ENCODE results near the gene CARS2.

The CARS2 gene

DNA sequence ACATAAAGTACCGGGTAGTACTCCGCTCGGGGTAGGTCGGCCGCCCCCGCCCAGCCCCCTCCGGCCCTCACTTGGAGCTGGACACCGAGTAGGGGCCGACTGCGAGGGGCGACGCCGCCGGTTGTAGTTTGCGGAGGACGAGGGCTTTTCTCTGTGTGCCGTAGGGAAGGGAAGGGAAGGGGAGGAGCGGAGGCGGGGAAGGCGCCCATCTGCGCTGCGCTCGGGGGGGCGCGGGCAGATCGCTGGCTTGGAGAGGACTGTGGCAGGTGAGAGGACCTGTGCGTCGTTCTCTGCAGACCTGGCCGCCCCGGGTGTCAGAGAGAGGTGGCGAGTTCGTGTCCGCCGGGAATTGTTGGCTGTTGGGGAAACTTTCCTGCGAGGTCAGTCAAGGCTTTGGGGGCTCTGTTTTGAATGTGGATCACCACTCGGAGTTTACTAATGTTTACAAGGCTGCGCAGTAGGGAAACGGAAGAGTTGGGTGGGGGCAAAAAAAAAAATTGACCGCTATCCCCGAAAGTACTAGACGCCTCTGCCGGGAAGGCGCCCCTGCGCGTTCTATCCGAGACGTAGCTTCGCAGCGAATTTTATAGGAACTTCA is 9.0 kb upstream of the CARS2 start:
- ATAC-seq: peak; percentile 7
- TF ChIP-seq PATZ1 (CRISPR knock-in tag; IDR thresholded peaks at IDR 0.05; ENCODE audit: borderline replicate concordance): peak; percentile 93
- 0 out of 2 replicates have a peak, but pooled peaks have one; percentile 54 for TF ChIP-seq TOX (CRISPR knock-in tag; IDR thresholded peaks at IDR 0.05; ENCODE audit: borderline replicate concordance)
- TF ChIP-seq, protein P1, sequence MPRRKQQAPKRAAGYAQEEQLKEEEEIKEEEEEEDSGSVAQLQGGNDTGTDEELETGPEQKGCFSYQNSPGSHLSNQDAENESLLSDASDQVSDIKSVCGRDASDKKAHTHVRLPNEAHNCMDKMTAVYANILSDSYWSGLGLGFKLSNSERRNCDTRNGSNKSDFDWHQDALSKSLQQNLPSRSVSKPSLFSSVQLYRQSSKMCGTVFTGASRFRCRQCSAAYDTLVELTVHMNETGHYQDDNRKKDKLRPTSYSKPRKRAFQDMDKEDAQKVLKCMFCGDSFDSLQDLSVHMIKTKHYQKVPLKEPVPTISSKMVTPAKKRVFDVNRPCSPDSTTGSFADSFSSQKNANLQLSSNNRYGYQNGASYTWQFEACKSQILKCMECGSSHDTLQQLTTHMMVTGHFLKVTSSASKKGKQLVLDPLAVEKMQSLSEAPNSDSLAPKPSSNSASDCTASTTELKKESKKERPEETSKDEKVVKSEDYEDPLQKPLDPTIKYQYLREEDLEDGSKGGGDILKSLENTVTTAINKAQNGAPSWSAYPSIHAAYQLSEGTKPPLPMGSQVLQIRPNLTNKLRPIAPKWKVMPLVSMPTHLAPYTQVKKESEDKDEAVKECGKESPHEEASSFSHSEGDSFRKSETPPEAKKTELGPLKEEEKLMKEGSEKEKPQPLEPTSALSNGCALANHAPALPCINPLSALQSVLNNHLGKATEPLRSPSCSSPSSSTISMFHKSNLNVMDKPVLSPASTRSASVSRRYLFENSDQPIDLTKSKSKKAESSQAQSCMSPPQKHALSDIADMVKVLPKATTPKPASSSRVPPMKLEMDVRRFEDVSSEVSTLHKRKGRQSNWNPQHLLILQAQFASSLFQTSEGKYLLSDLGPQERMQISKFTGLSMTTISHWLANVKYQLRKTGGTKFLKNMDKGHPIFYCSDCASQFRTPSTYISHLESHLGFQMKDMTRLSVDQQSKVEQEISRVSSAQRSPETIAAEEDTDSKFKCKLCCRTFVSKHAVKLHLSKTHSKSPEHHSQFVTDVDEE (CRISPR knock-in tag; IDR thresholded peaks at IDR 0.05): no peak
- TF ChIP-seq ZFP30 (CRISPR knock-in tag; IDR thresholded peaks at IDR 0.05): no peak
- no peak for TF ChIP-seq ZNF70 (CRISPR knock-in tag; IDR thresholded peaks at IDR 0.05)
- TF ChIP-seq GLIS3 (CRISPR knock-in tag; IDR thresholded peaks at IDR 0.05): no peak
- TF ChIP-seq RARB (CRISPR knock-in tag; IDR thresholded peaks at IDR 0.05): 0 out of 2 replicates have a peak, but pooled peaks have one; percentile 60
- no peak for TF ChIP-seq ISL1 (CRISPR knock-in tag; IDR thresholded peaks at IDR 0.05)
- no peak for TF ChIP-seq ESRRG (CRISPR knock-in tag; IDR thresholded peaks at IDR 0.05)
- TF ChIP-seq ZFP3 (CRISPR knock-in tag; IDR thresholded peaks at IDR 0.05): no peak
- no peak for TF ChIP-seq OSR1 (CRISPR knock-in tag; IDR thresholded peaks at IDR 0.05)
- TF ChIP-seq ZNF8 (CRISPR knock-in tag; IDR thresholded peaks at IDR 0.05): no peak

DNA sequence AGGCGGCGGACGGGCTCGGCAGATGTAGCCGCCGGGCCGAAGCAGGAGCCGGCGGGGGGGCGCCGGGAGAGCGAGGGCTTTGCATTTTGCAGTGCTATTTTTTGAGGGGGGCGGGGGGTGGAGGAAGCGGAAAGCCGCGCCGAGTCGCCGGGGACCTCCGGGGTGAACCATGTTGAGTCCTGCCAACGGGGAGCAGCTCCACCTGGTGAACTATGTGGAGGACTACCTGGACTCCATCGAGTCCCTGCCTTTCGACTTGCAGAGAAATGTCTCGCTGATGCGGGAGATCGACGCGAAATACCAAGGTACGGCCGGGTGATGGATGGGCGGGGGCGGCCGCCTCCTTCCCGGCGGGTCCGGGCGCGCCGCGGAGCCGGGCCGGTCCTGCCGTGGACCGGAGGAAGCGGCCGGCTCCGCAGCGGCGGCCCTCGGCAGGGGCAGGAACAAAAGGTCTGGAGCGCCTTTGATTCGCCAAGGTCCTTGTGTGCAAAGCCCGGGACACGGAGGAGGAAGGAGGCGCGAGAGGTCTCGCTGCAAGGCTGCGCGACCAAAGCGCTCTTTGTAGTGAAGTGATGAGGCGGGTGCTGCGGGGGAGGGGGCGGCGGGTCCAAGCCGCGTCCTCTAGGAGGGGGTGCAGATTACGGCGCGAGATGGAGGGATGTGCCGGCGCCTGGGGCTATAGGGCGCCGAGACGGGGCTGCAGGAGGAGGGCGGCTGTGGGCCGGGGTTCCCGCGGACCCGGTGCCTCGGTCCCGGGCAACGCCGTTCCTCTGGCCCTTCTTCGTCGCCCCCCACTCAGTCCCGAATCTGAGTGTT is 8.3 kb upstream of the CARS2 start:
- peak; percentile 0; the same call in 1 of the 3 replicates for ATAC-seq
- TF ChIP-seq ARNTL (CRISPR knock-in tag; IDR thresholded peaks at IDR 0.05; ENCODE audit: borderline replicate concordance, low read depth): no peak
- TF ChIP-seq ZNF8 (CRISPR knock-in tag; IDR thresholded peaks at IDR 0.05): no peak
- TF ChIP-seq ESRRG (CRISPR knock-in tag; IDR thresholded peaks at IDR 0.05): no peak
- no peak for TF ChIP-seq RARB (CRISPR knock-in tag; IDR thresholded peaks at IDR 0.05)

DNA sequence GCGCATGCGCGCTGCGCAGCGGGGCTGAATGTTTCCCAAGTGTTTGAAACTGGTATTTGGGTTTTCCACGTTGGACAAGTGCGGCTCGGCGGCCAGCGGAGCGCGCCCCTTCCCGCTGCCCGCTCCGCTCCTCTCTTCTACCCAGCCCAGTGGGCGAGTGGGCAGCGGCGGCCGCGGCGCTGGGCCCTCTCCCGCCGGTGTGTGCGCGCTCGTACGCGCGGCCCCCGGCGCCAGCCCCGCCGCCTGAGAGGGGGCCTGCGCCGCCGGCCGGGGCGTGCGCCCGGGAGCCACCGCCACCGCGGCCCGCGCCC is 7.7 kb upstream of the CARS2 start, which contains the start of gene ING1:
Gene ING1, plus strand, starts transcription at position 59 of the 311 bp plus-strand sequence. CDS start 450 bp downstream, outside the sequence.
- TF ChIP-seq GLIS3 (CRISPR knock-in tag; IDR thresholded peaks at IDR 0.05): no peak
- no peak for ATAC-seq

DNA sequence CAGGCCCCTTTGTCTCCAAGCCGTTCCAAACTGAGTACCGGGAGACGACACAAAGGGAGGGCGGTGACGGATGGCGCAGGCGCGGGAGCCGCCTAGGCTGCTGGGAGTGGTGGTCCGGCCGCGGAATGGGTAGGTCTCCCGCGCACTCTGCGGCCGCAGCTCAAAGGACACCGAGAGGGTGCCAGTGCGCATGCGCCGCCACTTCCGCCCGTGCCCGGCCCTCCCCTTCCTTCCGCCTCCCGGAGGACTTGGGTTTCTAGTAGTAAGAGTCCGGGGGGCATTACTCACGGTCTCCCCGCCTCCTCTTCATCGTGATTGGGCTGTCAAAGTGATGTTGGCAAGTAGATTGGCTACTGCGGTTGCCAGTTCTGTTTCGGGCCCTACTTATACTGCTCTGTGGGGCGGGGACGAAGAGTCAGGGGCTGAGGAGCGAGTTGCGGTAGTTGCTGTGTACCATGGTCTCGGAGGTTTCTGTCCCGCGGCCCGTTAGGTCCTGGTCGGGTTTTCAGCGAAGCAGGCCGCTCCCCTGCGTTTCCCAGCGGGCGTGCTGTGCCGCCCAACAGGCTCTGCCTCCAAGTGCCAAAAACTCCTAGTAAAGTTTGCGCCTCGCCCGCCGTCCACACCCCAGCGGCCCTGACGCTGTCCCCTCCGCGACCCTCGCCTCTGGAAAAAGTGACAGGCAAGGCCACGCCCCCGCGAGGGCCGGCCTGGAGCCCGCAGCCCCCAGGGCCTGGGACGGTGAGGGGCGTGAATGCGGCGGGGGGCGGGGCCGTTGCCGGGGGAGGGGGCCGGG is 7.1 kb upstream of the CARS2 start:
- peak; percentile 70 for ATAC-seq
- TF ChIP-seq, protein P2, sequence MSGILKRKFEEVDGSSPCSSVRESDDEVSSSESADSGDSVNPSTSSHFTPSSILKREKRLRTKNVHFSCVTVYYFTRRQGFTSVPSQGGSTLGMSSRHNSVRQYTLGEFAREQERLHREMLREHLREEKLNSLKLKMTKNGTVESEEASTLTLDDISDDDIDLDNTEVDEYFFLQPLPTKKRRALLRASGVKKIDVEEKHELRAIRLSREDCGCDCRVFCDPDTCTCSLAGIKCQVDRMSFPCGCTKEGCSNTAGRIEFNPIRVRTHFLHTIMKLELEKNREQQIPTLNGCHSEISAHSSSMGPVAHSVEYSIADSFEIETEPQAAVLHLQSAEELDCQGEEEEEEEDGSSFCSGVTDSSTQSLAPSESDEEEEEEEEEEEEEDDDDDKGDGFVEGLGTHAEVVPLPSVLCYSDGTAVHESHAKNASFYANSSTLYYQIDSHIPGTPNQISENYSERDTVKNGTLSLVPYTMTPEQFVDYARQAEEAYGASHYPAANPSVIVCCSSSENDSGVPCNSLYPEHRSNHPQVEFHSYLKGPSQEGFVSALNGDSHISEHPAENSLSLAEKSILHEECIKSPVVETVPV (CRISPR knock-in tag; IDR thresholded peaks at IDR 0.05): 0 out of 2 replicates have a peak, but pooled peaks have one; percentile 25
- TF ChIP-seq GLIS3 (CRISPR knock-in tag; IDR thresholded peaks at IDR 0.05) (no peak), TCF4 (CRISPR knock-in tag; IDR thresholded peaks at IDR 0.05; ENCODE audit: borderline replicate concordance) (no peak), PATZ1 (CRISPR knock-in tag; IDR thresholded peaks at IDR 0.05; ENCODE audit: borderline replicate concordance) (peak; percentile 87), PPARA (CRISPR knock-in tag; IDR thresholded peaks at IDR 0.05; ENCODE audit: borderline replicate concordance) (no peak), TOX (CRISPR knock-in tag; IDR thresholded peaks at IDR 0.05; ENCODE audit: borderline replicate concordance) (no peak), RARB (CRISPR knock-in tag; IDR thresholded peaks at IDR 0.05) (peak; percentile 67; the same call in 1 of the 2 replicates)
- TF ChIP-seq, protein P1 (CRISPR knock-in tag; IDR thresholded peaks at IDR 0.05): 0 out of 2 replicates have a peak, but pooled peaks have one; percentile 31
- TF ChIP-seq, protein P3, sequence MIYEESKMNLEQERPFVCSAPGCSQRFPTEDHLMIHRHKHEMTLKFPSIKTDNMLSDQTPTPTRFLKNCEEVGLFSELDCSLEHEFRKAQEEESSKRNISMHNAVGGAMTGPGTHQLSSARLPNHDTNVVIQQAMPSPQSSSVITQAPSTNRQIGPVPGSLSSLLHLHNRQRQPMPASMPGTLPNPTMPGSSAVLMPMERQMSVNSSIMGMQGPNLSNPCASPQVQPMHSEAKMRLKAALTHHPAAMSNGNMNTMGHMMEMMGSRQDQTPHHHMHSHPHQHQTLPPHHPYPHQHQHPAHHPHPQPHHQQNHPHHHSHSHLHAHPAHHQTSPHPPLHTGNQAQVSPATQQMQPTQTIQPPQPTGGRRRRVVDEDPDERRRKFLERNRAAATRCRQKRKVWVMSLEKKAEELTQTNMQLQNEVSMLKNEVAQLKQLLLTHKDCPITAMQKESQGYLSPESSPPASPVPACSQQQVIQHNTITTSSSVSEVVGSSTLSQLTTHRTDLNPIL (CRISPR knock-in tag; IDR thresholded peaks at IDR 0.05; ENCODE audit: low read depth): 0 out of 2 replicates have a peak, but pooled peaks have one; percentile 19
